ENCODE measurements around the gene TMEM92. TPM values are rescaled to one million over a fixed set of nuclear protein-coding genes. Genes with fewer than 3 reads are reported as not detected.

The TMEM92 gene
- total RNA-seq, 2 donors from 2014 or later = 34.3 to 35.8 TPM

- Mint-ChIP-seq H3K27me3 (ENCODE audit: insufficient read depth) (peaks cover 9% of the 10 kb centered on the region), H3K4me3 (peak overlapping the region; percentile 70), H3K27ac (peak overlapping the region; percentile 89), H3K9me3 (no peaks in the 10 kb centered on the region), H3K4me1 (peaks cover 36% of the 10 kb centered on the region), H3K36me3 (ENCODE audit: low read depth) (peaks cover 12% of the 10 kb centered on the region)
- DNase-seq = no peak
- Histone ChIP-seq H3K27me3 (ENCODE audit: control insufficient read depth, insufficient read depth, low read length, poor library complexity, severe bottlenecking) (no peaks in the 10 kb centered on the region), H3K27ac (ENCODE audit: low read depth, low read length) (no peak overlapping the region), H3K36me3 (ENCODE audit: control insufficient read depth, insufficient read depth, low read length) (no peaks in the 10 kb centered on the region), H3K9ac (ENCODE audit: extremely low read depth, low read length, poor library complexity, severe bottlenecking) (peak overlapping the region; percentile 39), H3K9me3 (ENCODE audit: control insufficient read depth, low read length) (no peaks in the 10 kb centered on the region), H3K4me3 (ENCODE audit: low read length) (peak overlapping the region; percentile 88), H3K4me1 (ENCODE audit: control insufficient read depth, insufficient read depth, low read length) (peaks cover 4% of the 10 kb centered on the region)
- 78 to 79% methylated on average over 2 to 4 of the region's 4 CpGs for WGBS, 2 experiments (ENCODE audit: insufficient coverage in 1 of 2, insufficient read length in 1 of 2)
- TF ChIP-seq CTCF (conservative IDR thresholded peaks at IDR 0.05) = no peak
These were observed 593 bp downstream of the TMEM92 start for GRCh38 chr17:50274897-50275221.

- Mint-ChIP-seq H3K4me3 (peak overlapping the region; percentile 70), H3K9me3 (no peaks in the 10 kb centered on the region), H3K4me1 (peaks cover 39% of the 10 kb centered on the region), H3K36me3 (ENCODE audit: low read depth) (peaks cover 14% of the 10 kb centered on the region), H3K27me3 (ENCODE audit: insufficient read depth) (peaks cover 9% of the 10 kb centered on the region), H3K27ac (peak overlapping the region; percentile 89)
- WGBS, 2 experiments (ENCODE audit: insufficient coverage in 1 of 2, insufficient read length in 1 of 2) = 73 to 87% methylated on average over 4 to 6 of the region's 7 CpGs
- H3K4me3 ChIP-seq (ENCODE audit: low read length) = peak overlapping the region; percentile 88
- peak; percentile 68 for DNase-seq
- TF ChIP-seq CTCF (conservative IDR thresholded peaks at IDR 0.05) = no peak
- H3K4me1 ChIP-seq (ENCODE audit: control insufficient read depth, insufficient read depth, low read length) = peaks cover 5% of the 10 kb centered on the region
- no peak overlapping the region for H3K27ac ChIP-seq (ENCODE audit: low read depth, low read length)
- H3K9ac ChIP-seq (ENCODE audit: extremely low read depth, low read length, poor library complexity, severe bottlenecking) = peak overlapping the region; percentile 39
- no peaks in the 10 kb centered on the region for H3K27me3 ChIP-seq (ENCODE audit: control insufficient read depth, insufficient read depth, low read length, poor library complexity, severe bottlenecking)
- H3K36me3 ChIP-seq (ENCODE audit: control insufficient read depth, insufficient read depth, low read length) = no peaks in the 10 kb centered on the region
- no peaks in the 10 kb centered on the region for H3K9me3 ChIP-seq (ENCODE audit: control insufficient read depth, low read length)
These were observed 1.0 kb downstream of the TMEM92 start for GRCh38 chr17:50275279-50275678.

GRCh38 chr17:50276588-50277356 lies 2.5 kb downstream of the TMEM92 start:
- Mint-ChIP-seq H3K4me1 (peaks cover 43% of the 10 kb centered on the region), H3K36me3 (ENCODE audit: low read depth) (peaks cover 21% of the 10 kb centered on the region), H3K27me3 (ENCODE audit: insufficient read depth) (peaks cover 9% of the 10 kb centered on the region), H3K4me3 (peak overlapping the region; percentile 70), H3K27ac (peak overlapping the region; percentile 63), H3K9me3 (no peaks in the 10 kb centered on the region)
- Histone ChIP-seq H3K4me1 (ENCODE audit: control insufficient read depth, insufficient read depth, low read length) (peaks cover 5% of the 10 kb centered on the region), H3K9ac (ENCODE audit: extremely low read depth, low read length, poor library complexity, severe bottlenecking) (no peak overlapping the region), H3K27ac (ENCODE audit: low read depth, low read length) (no peak overlapping the region), H3K27me3 (ENCODE audit: control insufficient read depth, insufficient read depth, low read length, poor library complexity, severe bottlenecking) (no peaks in the 10 kb centered on the region), H3K36me3 (ENCODE audit: control insufficient read depth, insufficient read depth, low read length) (no peaks in the 10 kb centered on the region), H3K9me3 (ENCODE audit: control insufficient read depth, low read length) (no peaks in the 10 kb centered on the region), H3K4me3 (ENCODE audit: low read length) (peak overlapping the region; percentile 3)
- WGBS, 2 experiments (ENCODE audit: insufficient coverage in 1 of 2, insufficient read length in 1 of 2) = 59 to 73% methylated on average over 5 to 8 of the region's 8 CpGs
- TF ChIP-seq CTCF (conservative IDR thresholded peaks at IDR 0.05) = no peak
- peak; percentile 67 for DNase-seq
